ENCODE data around the gene ALAS1. TPM values are rescaled to one million over a fixed set of nuclear protein-coding genes. Genes with fewer than 3 reads are reported as not detected.

ALAS1 gene
- total RNA-seq, 1 donor from 2014 or later, result 41.5 TPM

DNA sequence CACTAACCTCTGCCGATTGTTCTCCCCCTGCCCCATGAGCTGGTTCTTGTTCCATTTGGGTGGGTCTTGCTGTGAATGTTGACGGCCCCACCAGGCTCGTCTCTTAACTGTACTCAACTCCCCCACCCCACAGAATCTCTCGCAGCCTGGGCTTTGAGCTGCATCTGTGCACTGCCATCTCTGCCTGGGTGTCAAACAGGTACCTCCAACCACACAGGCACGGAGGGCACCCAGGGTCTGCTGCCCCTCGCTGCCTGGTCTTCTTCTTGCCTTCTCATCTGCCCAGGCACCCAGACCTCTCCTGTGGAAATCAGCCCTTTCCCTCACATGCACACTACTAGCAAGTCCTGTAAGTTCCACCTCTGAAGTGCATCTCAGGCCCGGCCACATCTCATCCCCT lies 17.4 kb downstream of the ALAS1 start:
- H3K27ac ChIP-seq, result no peak overlapping the region
- no peak for DNase-seq (ENCODE audit: extremely low spot score in 2 of 2)
- no peak for TF ChIP-seq POLR2AphosphoS5 (IDR thresholded peaks at IDR 0.05; ENCODE audit: insufficient read depth in 1 of 2, low read depth in 1 of 2)
- TF ChIP-seq, protein P1, sequence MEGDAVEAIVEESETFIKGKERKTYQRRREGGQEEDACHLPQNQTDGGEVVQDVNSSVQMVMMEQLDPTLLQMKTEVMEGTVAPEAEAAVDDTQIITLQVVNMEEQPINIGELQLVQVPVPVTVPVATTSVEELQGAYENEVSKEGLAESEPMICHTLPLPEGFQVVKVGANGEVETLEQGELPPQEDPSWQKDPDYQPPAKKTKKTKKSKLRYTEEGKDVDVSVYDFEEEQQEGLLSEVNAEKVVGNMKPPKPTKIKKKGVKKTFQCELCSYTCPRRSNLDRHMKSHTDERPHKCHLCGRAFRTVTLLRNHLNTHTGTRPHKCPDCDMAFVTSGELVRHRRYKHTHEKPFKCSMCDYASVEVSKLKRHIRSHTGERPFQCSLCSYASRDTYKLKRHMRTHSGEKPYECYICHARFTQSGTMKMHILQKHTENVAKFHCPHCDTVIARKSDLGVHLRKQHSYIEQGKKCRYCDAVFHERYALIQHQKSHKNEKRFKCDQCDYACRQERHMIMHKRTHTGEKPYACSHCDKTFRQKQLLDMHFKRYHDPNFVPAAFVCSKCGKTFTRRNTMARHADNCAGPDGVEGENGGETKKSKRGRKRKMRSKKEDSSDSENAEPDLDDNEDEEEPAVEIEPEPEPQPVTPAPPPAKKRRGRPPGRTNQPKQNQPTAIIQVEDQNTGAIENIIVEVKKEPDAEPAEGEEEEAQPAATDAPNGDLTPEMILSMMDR (IDR thresholded peaks at IDR 0.05), result no peak
- no peaks in the 10 kb centered on the region for H3K9me3 ChIP-seq
- intact Hi-C loops (cut with DNase I), result loop anchor here (5.0 kb wide), 1 partner anchor 57 kb away; no protein-coding TSS in a partner anchor
- no peaks in the 10 kb centered on the region for H3K27me3 ChIP-seq
- peaks cover 0 to 46% of the 10 kb centered on the region in 2 donors for H3K36me3 ChIP-seq
- H3K4me3 ChIP-seq, result no peak overlapping the region
- H3K4me1 ChIP-seq, result peaks cover 39% of the 10 kb centered on the region

DNA sequence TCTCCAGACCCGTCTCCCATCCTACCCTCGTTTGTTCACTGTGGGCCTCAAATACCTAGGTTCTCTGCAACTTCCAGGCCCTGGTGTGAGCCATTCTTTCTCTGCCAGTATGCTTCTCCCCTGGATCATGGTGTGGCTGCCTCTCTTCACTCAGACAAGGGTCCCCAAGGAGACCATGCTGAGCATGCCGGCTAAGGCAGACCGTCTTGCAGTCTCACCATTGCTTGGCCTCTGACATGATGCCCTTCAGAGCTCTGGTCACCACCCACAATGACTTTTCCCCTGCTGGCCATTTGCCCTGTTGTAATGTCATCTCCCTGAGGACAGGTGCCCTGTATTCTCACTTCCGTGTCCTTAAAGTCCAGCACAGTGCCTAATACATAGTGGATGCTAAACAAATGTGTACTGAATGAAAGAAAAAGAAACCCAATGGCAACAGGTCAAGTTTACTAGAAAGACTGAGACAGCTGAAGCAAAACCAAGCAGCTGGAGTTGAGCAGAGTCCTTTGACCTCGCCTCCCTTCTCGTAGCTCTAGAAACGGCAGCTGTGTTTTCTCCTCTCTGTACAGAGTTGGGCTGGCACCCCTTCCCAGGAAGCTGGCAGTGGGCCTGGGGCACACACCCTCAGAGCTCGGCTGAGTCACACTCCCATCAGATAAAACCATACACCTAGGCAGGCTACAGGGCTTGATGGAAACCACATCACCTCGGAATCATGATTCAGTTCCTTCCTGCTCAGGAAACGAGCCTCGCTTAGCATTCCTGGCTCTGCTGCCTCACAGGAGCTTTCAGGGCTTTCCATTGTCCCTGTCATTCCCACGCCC lies 18.8 kb downstream of the ALAS1 start:
- peak overlapping the region; percentile 58 for H3K27ac ChIP-seq

DNA sequence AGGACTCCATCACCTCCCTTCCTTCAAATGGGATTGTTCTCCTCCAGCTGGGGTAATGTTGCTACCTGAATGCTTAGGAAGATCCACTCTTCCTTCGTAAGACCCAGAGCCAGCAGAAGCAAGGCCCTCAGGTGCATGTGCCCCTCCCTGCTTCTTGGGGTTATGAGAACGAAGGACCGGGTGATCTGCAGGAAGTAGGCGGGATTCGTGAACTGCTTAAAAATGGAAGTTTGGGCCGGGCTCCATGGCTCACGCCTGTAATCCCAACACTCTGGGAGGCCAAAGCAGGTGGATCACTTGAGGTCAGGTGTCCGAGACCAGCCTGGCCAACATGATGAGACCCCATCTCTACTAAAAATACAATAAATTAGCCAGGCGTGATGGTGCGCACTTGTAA lies 19.4 kb downstream of the ALAS1 start:
- DNase-seq (ENCODE audit: extremely low spot score in 2 of 2), result no peak
- peak overlapping the region; percentile 58 for H3K27ac ChIP-seq
- intact Hi-C loops (cut with DNase I), result loop anchor here (5.0 kb wide), 1 partner anchor 55 kb away; no protein-coding TSS in a partner anchor
- H3K4me3 ChIP-seq, result no peak overlapping the region
- no peaks in the 10 kb centered on the region for H3K27me3 ChIP-seq
- no peaks in the 10 kb centered on the region for H3K9me3 ChIP-seq
- peaks cover 0 to 27% of the 10 kb centered on the region in 2 donors for H3K36me3 ChIP-seq
- peaks cover 46% of the 10 kb centered on the region for H3K4me1 ChIP-seq
- no peak for TF ChIP-seq POLR2AphosphoS5 (IDR thresholded peaks at IDR 0.05; ENCODE audit: insufficient read depth in 1 of 2, low read depth in 1 of 2)
- TF ChIP-seq, protein P1 (IDR thresholded peaks at IDR 0.05), result no peak
- no peak for TF ChIP-seq POLR2A (IDR thresholded peaks at IDR 0.05)

More for the DNA sequence above, 18.8 kb downstream of the ALAS1 start:
- Histone ChIP-seq H3K27me3 (no peaks in the 10 kb centered on the region), H3K4me1 (peaks cover 46% of the 10 kb centered on the region), H3K9me3 (no peaks in the 10 kb centered on the region), H3K4me3 (no peak overlapping the region), H3K36me3 (peaks cover 0 to 32% of the 10 kb centered on the region in 2 donors)
- TF ChIP-seq, protein P1 (IDR thresholded peaks at IDR 0.05), result no peak
- TF ChIP-seq POLR2AphosphoS5 (IDR thresholded peaks at IDR 0.05; ENCODE audit: insufficient read depth in 1 of 2, low read depth in 1 of 2), result peak; percentile 70 to 87
- TF ChIP-seq POLR2A (IDR thresholded peaks at IDR 0.05), result no peak
- intact Hi-C loops (cut with DNase I), result loop anchor here (5.0 kb wide), 1 partner anchor 56 kb away; no protein-coding TSS in a partner anchor
- DNase-seq (ENCODE audit: extremely low spot score in 2 of 2), result no peak

DNA sequence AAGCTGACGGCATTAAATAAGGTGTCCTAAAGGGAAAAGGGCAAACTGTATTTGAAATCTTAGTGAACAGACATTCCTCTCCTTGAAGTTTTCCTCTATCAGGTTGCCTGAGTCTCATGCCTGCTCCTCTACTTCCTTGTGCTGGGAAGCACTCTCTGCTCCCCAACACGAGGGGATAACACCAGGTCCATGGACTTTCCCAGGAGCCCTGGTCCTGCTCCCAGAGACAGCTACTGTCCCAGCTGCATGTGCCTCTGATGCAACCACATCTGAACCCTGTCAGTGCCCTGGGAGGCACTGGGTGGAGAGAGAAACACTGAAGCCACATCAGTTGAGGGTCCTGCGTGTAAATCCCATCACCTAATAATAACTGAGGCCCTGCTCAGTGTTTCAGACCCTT lies 20.1 kb downstream of the ALAS1 start:
- intact Hi-C loops (cut with DNase I), result loop anchor here (5.0 kb wide), 1 partner anchor 54 kb away; no protein-coding TSS in a partner anchor
- DNase-seq (ENCODE audit: extremely low spot score in 2 of 2), result no peak
- H3K4me1 ChIP-seq, result peaks cover 46% of the 10 kb centered on the region
- H3K27ac ChIP-seq, result peak overlapping the region; percentile 58
- no peaks in the 10 kb centered on the region for H3K9me3 ChIP-seq
- peaks cover 0 to 21% of the 10 kb centered on the region in 2 donors for H3K36me3 ChIP-seq
- no peak overlapping the region for H3K4me3 ChIP-seq
- H3K27me3 ChIP-seq, result no peaks in the 10 kb centered on the region
- TF ChIP-seq, protein P1 (IDR thresholded peaks at IDR 0.05), result no peak
- no peak for TF ChIP-seq POLR2AphosphoS5 (IDR thresholded peaks at IDR 0.05; ENCODE audit: insufficient read depth in 1 of 2, low read depth in 1 of 2)
- no peak for TF ChIP-seq POLR2A (IDR thresholded peaks at IDR 0.05)

DNA sequence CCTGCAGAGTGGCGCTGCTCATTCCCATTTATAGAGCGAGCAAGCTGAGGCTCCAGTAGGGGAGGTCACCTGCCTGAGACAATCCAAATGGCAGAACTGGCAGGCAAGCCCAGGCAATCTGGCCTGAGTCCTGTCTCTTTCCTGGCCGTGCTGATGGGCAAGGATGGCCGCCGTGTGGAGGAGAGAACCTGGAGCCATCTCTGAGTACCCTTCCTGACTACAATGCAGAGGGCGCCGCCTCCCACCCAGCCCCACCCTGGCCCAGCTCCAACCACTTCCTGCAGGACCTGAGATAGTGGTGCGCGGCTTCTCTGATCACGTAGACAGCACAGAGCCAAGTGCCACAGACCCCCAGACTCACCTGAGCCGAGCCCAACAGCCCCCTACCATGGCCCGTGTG lies 20.5 kb downstream of the ALAS1 start:
- TF ChIP-seq POLR2AphosphoS5 (IDR thresholded peaks at IDR 0.05; ENCODE audit: insufficient read depth in 1 of 2, low read depth in 1 of 2) (no peak), POLR2A (IDR thresholded peaks at IDR 0.05) (no peak)
- TF ChIP-seq, protein P1 (IDR thresholded peaks at IDR 0.05), result no peak
- peaks cover 46% of the 10 kb centered on the region for H3K4me1 ChIP-seq

More for the DNA sequence above, 20.5 kb downstream of the ALAS1 start:
- H3K27ac ChIP-seq, result peak overlapping the region; percentile 58
- no peaks in the 10 kb centered on the region for H3K27me3 ChIP-seq
- no peak for DNase-seq (ENCODE audit: extremely low spot score in 2 of 2)
- intact Hi-C loops (cut with DNase I), result loop anchor here (5.0 kb wide), 1 partner anchor 54 kb away; no protein-coding TSS in a partner anchor
- H3K4me3 ChIP-seq, result no peak overlapping the region
- no peaks in the 10 kb centered on the region for H3K9me3 ChIP-seq
- peaks cover 0 to 18% of the 10 kb centered on the region in 2 donors for H3K36me3 ChIP-seq
